NCI-H82 treated with DMSO at 0.1 percent for 48 hours (cell line): ENCODE measurements around the gene ARHGEF25.
"Not testable (repeated sequence)": the region's sequence is repeated elsewhere in the genome, so short reads cannot be mapped to it uniquely, and the experiment has no call there.

Experiments
- DNase-seq: peaks from one replicate; lab custom pipeline; 2025; ENCODE audit not compliant: unreplicated experiment; lab: John Stamatoyannopoulos, UW

The ARHGEF25 gene

DNA sequence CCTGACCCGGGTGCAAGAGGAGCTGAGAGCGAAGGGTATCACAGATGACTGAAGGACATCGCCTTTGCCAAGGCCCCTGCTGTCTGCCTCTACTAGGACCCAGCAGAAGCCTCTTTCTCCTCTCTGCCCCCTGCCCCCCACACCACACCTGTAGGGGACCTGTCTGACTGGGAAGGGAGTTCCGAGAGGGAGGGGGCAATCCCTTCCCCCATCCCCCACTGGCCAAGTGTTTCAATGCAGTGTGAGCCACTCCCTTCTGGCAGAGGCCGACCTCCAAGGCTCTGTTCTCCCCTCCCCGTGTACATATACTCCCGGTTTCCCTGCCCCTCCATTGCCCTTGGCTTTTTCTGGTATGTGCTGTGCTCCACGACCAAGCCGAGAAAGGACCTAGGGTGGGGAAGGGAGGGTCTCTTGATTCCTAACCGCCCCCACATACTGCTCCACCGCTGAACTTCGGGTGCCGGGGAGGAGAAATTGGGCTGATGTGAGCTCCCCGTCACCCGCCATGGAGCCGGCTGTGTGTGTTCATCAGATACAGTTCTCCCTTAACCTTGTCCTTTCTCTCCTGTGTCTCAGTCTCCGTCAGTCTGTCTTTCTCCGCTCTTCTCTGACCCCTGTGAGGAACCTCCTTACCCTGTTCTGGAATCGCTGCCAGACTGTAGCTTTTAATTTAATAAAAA is 2.0 kb upstream of the ARHGEF25 start:
- no peak for DNase-seq

DNA sequence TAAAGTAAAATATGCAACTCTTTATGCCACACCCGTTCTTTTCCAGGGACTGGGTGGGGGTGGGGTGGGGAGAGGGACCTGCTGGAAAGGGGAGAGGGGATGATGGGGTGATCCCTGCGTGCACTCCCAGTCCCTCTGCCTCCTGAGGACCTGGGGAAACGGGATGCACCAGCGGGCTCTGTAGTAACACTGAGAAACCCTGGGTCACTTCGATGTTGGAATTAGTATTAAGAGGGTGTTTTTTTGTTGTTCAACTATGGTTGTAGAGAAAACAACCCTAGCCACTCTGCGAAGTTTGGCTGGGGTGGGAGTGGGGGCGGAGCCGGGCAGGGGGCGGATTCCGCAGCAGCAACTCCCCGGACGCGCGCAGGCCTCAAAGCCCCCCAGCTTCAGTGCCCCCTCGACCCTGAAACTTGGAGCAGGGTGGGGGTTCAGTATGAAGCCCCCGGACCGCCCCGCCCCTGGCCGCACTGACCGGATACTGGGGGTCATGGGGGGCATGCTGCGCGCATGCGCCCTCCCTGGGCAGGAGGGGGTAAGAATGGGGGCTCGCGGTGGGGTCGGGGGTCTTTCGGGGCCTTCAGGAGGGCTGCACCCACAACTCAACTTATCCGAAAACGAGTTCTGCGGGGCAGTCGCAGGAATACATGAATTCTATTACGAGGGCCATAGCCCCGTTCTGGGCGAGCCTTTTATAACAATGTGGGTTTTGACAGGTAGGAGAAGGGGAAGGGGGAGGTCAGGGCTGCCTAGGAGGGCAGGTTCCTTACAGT is 1.3 kb upstream of the ARHGEF25 start:
- DNase-seq, result no peak

DNA sequence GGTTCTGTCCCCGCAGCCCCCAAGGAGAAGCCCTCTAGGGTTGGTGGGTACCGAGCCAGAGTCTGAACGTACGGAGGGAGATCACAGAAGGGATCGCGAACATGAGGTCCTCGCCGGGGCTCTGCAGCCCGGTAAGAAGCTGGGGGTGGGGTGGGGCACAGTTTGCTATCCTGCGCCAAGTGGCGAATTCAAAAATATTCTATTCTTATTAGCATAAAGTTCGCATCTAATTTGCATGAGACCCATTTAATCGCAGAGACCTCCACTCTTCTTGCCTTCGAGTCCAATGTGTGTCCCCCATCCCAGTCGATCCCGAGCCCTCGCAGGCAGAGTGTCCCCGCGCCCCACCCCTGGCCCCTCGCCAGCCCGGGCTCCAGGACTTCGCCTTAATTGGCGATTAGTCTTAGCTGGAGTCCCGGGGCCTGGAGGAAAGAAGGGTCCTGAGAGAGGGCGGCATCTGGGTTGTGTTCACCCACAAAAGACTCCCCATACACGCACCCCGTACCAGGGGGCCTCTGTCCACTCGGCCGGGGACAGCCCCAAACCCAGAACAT is 604 bp upstream of the ARHGEF25 start:
- peak; percentile 46 for DNase-seq

DNA sequence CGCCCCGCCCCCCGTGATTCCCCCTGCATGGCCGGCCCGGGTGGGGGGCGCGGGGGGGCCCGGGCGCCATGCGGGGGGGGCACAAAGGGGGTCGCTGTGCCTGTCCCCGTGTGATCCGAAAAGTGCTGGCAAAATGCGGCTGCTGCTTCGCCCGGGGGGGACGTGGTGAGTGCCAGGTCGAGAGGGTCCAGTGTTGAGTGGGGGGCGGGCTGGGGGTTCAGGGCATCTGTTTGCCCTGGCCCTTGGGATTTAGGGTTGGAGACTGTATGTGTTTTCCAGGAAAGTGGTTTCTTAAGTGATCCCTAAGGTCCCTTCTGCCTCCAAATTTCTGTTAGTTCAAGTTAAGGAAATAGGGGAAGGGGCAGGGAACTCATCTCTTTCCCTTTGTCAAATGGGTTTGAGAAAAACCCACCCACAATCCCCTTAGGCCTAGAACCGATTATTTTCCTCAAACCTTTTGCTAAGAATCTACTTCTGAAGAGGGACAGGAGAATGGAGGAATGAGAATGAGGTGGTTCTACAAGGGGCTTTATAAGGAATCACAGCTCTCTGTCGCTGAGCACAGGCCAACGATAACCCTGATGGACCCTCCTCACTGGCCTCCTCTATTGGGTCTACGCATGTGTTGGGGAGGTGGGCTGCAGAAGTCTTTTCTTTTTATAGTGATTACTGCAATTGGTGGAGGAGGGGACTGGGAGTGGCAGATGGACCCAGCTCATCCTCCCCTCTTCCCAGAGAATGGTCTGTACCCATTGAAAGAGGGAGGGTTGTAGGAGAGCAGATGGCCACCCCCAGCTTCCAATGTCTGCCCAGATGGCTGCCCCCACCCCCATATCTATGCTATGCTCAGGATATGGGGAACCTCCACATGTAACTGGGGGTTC is 834 bp downstream of the ARHGEF25 start:
- peak; percentile 86 for DNase-seq

DNA sequence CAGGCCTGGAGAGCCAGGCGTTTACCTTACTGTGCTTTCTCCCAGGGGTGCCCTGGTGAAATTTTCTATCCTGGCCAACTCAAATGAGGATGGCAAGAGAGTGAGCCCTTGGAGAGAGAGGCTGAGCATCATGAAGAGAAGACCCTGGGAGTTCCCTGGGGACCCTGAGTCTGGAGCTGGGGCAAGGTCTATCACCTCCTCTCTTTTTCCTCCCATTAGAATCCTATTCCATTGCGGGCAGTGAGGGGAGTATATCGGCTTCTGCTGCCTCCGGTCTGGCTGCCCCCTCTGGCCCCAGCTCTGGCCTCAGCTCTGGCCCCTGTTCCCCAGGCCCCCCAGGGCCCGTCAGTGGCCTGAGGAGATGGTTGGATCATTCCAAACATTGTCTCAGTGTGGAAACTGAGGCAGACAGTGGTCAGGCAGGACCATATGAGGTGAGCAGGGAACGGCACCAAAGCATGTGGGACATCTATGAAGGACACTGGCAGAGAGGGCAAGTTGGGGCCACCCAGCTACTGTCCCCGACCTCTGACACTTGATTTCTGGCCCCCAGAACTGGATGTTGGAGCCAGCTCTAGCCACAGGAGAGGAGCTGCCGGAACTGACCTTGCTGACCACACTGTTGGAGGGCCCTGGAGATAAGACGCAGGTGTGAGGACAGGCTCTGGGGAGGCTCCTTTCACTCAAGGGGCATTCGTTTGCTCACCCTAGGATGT is 1.6 kb downstream of the ARHGEF25 start:
- peak; percentile 52 for DNase-seq

DNA sequence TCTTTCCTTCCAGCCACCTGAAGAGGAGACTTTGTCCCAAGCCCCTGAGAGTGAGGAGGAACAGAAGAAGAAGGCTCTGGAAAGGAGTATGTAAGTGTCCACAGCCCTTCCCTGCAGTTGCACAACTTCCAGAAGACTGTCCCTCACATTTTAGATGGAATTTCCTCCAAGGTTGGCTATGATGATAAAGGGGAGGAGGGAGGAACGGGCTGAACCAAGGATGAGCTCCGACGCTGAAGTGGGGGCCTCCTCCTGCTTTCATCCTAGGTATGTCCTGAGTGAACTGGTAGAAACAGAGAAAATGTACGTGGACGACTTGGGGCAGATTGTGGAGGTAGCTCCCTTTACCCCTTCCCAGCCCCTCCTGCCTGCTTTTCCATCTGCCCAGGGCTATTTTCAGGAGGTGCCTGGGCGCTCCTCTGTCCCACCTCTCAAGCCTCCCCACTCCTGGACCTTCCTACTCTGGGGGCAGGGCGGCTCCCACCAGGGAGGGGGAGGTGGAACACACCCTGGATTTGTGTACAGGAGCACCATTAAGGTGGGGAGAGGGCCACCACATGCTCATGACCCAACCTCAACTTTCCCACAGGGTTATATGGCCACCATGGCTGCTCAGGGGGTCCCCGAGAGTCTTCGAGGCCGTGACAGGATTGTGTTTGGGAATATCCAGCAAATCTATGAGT is 2.3 kb downstream of the ARHGEF25 start:
- DNase-seq, result no peak

DNA sequence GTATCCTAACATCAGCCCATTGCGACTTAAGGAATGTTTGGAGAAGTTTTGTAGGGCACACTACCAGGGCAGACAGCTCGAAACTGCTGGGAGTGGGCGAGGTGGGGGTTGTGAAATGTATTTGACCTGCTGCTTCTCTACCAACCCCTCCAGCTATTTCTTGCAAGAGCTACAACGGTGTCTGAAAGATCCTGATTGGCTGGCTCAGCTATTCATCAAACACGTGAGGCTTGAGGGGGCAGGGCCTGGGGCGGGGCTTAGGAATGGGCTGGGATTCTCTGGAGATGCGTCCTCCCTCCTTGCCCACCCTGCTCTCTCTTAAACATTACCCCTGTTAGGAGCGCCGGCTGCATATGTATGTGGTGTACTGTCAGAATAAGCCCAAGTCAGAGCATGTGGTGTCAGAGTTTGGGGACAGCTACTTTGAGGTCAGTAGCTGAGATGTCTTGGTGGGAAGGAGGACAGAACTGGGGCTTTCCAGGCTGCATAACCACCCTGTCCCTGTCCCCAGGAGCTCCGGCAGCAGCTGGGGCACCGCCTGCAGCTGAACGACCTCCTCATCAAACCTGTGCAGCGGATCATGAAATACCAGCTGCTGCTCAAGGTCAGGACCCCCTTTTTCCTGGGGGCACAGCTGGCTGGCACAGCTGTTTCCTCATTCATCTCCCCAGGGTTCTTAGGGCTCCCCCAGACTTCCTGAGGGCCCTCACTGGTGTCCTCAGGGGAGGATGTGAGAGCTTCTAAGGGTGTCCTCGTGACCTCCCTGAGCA is 3.1 kb downstream of the ARHGEF25 start:
- no peak for DNase-seq

DNA sequence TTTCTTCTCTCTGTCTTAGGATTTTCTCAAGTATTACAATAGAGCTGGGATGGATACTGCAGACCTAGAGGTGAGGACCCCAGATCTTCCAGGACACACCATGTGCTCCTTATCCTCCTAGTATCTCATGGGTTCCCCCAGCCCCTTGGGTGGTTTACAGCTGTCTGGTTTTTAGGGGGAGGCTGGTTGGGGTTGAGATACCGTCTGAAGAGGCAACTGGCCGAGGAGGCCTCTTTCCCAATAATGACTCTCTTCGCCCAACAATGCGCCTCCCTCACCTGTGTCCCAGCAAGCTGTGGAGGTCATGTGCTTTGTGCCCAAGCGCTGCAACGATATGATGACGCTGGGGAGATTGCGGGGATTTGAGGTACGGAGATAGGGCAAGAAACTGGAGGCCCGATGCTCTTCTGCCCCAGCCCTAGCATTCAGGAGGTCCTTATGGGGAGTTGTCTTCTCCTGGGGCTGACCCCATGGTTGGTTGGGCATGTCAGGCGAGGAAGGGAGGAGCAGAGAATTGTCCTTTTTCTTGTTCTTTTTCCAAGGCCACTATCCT is 3.8 kb downstream of the ARHGEF25 start:
- no peak for DNase-seq

DNA sequence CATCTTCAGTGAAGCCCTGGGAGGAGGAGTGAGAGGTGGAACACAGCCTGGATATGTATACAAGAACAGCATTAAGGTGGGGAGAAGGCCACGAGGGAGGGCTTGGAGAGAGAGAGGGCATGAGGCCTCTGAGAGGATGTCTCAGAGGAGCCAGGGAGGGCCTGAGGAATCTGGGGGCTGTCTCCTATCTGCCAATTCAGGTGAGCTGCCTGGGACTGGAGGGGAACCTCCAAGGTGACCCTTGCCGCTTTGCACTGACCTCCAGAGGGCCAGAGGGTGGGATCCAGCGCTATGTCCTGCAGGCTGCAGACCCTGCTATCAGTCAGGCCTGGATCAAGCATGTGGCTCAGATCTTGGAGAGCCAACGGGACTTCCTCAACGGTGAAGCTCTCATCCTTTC is 4.4 kb downstream of the ARHGEF25 start:
- no peak for DNase-seq

DNA sequence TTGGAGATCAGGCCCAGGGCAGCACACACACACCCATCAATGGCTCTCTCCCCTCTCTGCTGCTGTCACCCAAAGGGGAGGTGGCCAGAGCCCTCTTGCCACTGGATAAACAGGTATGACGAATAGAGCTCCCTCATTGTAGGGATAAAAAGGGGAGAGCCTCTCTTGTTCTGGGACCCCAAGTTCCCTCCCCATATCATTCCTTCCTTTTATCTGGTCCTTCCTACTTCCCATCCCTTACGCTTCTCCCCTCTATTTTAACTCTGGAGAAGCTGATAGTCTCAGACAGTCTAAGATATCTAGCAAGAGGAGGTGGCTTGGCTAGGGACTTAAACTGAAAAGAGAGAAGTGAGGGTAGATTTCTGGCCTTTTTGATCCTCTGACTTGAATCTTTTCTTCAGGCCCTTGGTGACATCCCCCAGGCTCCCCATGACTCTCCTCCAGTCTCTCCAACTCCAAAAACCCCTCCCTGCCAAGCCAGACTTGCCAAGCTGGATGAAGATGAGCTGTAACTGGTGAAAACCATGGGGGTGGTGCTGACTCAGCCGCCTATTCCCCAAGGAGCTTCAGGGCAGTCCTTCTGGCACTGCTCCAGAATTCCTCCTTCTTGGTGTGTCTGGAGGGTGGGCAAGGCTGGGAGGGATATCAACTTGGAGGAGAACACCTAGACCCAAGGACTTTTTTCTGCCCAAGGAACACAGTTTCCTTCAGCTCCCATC is 5.3 kb downstream of the ARHGEF25 start:
- no peak for DNase-seq

DNA sequence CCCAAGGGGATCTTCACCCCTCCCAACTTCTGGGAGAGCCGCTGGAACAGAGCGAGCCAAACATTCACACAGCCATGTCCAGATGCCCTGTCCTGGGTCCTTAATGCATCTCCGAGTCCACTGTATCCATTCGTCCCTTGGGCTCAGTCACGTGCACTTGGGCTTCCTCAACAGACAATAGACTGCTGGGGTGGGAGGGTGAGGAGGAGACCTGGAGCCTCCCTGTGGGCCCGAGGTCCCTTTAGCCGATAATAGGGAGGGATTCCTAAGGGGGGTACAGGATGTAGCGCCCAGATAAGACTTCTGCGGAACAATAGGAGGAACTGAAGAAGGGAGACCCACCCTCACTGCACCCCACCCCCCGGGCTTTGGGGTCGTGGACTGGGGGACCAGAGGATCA is 6.7 kb downstream of the ARHGEF25 start:
- DNase-seq, result no peak

DNA sequence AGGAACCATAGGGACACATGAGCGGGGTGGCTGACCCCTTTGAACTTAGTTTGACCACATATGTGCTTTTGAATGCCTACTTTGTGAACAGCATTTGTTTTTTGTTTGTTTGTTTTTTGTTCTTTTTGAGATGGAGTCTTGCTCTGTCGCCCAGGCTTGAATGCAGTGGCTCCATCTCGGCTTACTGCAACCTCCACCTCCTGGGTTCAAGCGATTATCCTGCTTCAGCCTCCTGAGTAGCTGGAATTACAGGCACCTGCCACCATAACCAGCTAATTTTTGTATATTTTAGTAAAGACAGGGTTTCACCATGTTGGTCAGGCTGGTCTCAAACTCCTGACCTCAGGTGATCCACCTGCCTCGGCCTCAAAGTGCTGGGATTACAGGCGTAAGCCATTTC is 7.2 kb downstream of the ARHGEF25 start:
- DNase-seq, result not testable (repeated sequence)

DNA sequence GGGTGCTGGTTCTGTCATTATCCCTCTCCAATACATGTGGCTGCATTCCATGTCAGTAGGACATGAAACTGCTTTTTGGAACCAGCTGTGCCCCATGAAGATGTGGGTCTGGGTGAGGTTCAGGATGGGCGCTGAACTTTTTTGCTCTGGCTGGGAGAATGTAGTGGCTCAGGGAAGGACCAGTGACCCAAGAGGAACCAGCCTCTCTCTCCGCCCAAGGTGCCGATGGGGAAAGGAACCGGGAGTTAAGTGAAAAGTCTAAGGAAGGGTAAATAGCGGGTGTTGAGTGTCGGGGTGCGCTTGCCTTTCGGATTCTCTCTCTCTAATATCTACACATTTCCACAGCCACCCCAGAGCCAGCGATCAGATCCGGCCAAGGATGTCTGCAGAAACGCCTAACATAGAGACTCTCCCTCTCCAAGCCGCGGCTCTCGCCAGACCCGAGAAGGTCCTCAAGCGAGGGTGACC is 7.8 kb downstream of the ARHGEF25 start:
- no peak for DNase-seq

DNA sequence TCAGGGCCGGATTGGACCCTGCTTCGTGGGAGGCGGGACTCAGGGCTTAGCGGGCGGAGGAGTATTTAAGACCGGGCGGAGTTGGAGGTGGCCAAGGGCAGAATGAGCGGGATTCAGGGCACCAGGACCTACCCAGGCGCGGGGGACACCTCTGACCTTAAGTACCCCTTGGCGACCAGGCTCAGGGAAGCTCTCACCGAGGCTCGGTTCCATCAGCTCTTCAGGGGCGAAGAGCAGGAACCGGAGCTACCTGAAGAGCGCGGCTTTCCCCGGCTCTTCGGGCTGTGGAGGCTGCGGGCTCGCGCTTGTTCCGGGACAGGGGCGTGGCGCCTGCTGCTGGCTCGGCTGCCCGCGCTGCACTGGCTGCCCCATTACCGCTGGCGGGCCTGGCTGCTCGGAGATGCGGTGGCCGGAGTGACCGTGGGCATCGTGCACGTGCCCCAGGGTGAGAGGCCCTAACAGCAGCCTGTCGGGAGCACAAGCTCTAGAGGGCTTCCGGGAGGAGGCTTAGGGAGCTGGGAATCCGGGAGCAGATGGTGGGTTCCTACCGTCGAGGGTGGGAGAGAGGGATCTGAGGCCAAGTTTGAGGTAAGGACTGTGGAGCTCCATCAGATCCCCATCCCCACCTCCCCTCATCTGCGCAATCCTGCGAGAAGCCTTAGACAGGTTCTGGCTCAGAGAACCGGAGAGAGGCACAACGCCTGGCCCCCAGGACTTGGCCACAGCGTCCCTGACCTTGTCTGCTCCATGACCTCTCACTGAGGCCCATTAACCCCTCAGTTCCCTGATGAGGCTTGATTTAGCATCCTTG is 8.4 kb downstream of the ARHGEF25 start:
- no peak for DNase-seq

DNA sequence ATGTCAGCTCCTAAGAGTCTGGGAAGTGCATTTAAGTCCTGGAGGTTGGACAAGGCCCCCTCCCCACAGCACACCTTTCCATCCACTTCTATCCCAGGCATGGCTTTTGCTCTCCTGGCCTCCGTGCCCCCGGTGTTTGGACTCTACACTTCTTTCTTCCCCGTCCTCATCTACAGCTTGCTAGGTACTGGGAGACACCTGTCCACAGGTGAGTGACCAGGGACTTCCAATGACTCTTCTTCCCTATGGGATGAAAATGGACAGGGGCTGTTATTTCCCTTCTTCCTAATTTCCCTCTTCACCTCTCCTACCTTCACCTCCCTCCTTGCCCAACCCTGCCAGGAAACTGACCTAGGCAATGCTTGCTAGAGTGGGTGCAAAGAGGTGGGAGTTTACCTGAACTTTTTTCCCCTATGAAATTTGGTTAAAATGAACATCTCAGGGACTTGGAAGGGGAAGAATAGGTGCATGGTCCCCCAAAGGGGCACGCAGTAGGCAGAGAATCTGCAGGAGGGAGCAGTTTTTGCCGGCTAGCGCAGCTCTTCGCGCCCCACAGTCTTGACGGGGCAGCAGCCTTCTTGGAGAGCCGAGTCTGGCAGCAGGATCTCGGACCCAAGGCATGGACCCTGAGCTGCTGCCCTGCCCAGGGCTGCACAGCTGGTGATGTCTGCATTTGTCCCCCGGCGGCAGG is 9.2 kb downstream of the ARHGEF25 start:
- DNase-seq, result no peak

DNA sequence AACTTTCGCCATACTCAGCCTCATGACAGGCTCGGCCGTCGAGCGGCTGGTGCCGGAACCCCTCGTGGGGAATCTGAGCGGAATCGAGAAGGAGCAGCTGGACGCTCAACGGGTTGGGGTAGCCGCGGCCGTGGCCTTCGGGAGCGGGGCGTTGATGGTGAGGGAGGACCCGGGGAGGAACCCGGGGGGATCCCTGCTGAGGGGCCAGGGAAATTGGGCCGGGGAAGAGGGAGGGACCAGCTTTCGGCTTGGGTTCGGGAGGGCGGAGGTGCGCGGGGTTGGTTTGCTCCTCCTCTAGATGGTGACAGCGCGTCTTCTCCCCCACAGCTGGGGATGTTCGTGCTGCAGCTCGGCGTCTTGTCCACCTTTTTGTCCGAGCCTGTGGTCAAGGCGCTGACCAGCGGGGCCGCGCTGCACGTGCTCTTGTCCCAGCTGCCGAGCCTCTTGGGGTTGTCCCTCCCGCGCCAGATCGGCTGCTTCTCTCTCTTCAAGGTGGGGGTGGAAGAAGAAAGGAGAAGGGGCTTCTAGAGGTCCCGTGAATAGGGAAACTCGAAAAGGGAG is 9.8 kb downstream of the ARHGEF25 start:
- no peak for DNase-seq
